GM12873 (cell line): ENCODE measurements around the gene GNAS.

Experiments
- TF ChIP-seq, protein P1 (sequence below): IDR thresholded peaks from 2 replicates; pipeline ENCODE4 v1.5.1; 2012; ENCODE audit warnings: low read depth, mild to moderate bottlenecking, moderate library complexity, low read length, control low read depth; ENCODE audit not compliant: insufficient read depth; ENCODE audit errors: missing control alignments

Gene GNAS

DNA sequence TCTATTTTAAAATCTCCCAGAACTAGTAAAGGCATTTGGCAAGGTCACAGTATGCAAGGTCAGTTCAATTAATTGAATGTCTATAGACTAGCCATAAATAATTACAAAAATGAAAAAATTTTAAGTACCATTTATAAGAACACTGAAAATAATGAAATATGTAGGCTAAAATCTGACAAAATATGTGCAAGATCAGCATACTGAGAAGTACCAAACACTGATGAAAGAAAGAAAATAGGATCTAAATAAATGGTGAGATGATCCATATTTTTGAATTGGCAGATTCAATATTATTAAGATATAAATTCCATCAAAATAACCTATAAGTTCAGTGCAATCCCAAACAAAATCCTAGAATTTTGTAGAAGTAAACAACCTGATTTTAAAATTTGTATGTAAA, 100.5 kb downstream of the GNAS start:
- TF ChIP-seq, protein P1, sequence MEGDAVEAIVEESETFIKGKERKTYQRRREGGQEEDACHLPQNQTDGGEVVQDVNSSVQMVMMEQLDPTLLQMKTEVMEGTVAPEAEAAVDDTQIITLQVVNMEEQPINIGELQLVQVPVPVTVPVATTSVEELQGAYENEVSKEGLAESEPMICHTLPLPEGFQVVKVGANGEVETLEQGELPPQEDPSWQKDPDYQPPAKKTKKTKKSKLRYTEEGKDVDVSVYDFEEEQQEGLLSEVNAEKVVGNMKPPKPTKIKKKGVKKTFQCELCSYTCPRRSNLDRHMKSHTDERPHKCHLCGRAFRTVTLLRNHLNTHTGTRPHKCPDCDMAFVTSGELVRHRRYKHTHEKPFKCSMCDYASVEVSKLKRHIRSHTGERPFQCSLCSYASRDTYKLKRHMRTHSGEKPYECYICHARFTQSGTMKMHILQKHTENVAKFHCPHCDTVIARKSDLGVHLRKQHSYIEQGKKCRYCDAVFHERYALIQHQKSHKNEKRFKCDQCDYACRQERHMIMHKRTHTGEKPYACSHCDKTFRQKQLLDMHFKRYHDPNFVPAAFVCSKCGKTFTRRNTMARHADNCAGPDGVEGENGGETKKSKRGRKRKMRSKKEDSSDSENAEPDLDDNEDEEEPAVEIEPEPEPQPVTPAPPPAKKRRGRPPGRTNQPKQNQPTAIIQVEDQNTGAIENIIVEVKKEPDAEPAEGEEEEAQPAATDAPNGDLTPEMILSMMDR, result no peak

DNA sequence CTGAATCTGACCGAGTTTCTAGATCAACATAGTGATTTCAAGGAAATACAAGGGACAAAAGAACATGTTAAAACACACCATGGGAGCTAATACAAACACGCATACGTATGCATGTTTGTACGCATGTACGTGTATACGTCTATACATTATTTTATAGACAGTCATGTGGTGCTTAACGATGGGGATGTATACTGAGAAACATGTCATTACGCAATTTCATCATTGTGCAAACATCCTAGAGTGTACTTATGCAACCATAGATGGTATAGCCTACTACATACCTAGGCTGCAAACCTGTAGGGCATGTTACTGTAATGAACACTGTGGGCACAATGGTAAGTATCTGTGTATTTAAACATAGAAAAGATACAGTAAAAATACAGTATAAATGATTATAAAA, 103.6 kb downstream of the GNAS start:
- TF ChIP-seq, protein P1, result no peak

DNA sequence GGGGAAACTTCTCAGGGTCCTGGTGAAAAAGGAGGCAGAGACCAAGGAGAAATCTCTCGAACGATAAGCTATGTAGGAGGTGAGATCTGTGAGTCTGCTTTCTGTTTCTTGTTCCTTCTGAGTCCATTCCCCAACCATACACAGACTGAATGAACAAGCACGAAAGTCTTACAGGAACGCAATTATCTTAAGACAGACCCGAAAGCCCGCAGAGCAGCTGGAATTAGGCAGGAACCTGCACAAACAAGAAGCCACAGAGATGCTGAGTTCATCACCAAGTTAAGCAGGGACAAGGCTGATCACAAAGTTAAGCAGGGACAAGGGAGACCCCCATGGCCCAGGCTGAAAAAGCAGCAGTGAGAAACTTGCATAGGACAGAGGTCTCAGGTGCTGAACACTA, 107.1 kb downstream of the GNAS start:
- TF ChIP-seq, protein P1, result no peak
